NB4 (cell line): Measurements from ENCODE around the gene KAZALD1.

Experiments used
- DNase-seq: peaks from one replicate; pipeline ENCODE4 v3.0.0; 2010; ENCODE audit warnings: low read depth
- H3K4me3 ChIP-seq: one replicate; pipeline ENCODE4 v1.5.1; 2011; ENCODE audit warnings: mild to moderate bottlenecking, low read depth, low read length, moderate library complexity
- CTCF ChIP-seq: IDR thresholded peaks from one replicate; pipeline ENCODE4 v1.5.1; 2012; ENCODE audit warnings: low read depth, low read length
- MYC ChIP-seq: IDR thresholded peaks from 2 replicates; pipeline ENCODE4 v1.6.1; 2011; ENCODE audit warnings: low read depth, low read length
- POLR2A ChIP-seq: IDR thresholded peaks from 2 replicates; pipeline ENCODE4 v1.6.1; 2011; ENCODE audit warnings: mild to moderate bottlenecking; ENCODE audit not compliant: insufficient read length; ENCODE audit errors: extremely low read depth
- TF ChIP-seq, protein P1 (sequence below): IDR thresholded peaks from 2 replicates; pipeline ENCODE4 v1.6.1; 2011; ENCODE audit warnings: low read depth, low read length

Gene KAZALD1

DNA sequence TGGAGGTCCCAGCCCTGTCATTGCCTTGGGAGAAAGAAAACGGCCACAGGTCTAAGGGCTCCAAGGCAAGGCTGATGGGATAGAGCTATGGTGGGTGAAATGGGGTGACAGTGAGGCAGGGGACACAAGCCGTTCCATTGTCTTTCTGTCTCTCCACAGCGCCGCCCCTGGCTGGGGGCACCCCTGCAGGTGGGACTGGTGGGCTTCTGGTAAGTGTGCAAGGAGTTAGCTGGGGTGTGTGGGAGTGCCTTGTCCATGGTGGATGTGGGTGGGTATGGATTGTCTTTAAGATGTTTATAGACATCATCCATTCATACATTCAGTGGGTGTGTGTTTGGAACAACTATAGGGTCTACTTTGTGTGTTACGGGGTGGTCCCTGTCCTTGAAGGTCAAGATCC lies 23.3 kb upstream of the KAZALD1 start:
- no peak overlapping the region for H3K4me3 ChIP-seq
- no peak for DNase-seq
- no peak for TF ChIP-seq CTCF
- TF ChIP-seq, protein P1, sequence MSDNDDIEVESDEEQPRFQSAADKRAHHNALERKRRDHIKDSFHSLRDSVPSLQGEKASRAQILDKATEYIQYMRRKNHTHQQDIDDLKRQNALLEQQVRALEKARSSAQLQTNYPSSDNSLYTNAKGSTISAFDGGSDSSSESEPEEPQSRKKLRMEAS: no peak
- no peak for TF ChIP-seq POLR2A
- no peak for TF ChIP-seq MYC

DNA sequence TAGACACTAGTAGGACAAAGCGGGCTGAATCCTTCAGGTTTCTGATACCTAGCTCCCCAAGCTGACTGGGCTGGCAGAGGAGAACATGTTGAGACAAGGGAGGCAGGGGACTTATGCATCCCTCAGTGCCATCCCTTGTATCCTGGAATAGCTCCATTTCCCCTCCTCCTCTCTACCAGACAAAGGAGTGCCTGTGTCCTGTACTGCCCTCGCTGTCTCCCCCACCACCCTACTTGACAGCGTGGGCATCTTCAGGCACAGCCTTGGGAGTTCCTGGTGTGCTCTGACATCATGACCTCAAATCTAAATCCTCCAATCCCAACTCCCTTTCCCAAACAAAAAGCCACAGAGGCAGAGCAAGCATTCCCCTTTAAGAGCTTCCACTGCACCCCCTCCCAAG lies 21.7 kb upstream of the KAZALD1 start:
- TF ChIP-seq, protein P1: no peak
- no peak for TF ChIP-seq CTCF
- no peak for TF ChIP-seq MYC
- no peak for DNase-seq
- no peak overlapping the region for H3K4me3 ChIP-seq

DNA sequence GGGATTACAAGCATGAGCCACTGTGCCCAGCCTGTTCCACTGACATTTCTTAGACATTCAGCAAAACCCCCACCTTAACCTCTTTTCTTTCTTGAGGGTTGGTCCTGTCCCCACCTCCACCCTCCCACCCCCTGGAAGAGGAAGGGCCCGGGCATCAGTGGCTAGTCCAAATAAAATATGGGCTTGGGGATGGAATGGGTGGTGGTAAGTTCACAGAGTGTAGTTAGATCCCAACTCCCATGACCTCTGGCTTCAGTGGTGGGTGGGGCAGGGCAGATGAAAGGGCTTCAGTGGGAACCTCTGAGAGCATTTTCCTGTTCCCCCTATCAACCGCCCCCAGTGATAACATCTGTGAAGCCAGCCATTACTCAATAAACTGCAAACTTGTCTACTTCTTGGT lies 20.9 kb upstream of the KAZALD1 start:
- H3K4me3 ChIP-seq: no peak overlapping the region
- no peak for DNase-seq
- TF ChIP-seq CTCF (no peak), MYC (no peak), POLR2A (no peak)
- TF ChIP-seq, protein P1: no peak

- DNase-seq: peak; percentile 90
- TF ChIP-seq MYC (no peak), CTCF (peak; percentile 94)
- no peak overlapping the region for H3K4me3 ChIP-seq
These were observed 20.5 kb upstream of the KAZALD1 start for GRCh38 chr10:101041252-101041761.

GRCh38 chr10:101042118-101042517 lies 19.7 kb upstream of the KAZALD1 start:
- H3K4me3 ChIP-seq: peak overlapping the region; percentile 80
- TF ChIP-seq CTCF: no peak
- TF ChIP-seq POLR2A: no peak
- TF ChIP-seq, protein P1: no peak
- TF ChIP-seq MYC: no peak
- no peak for DNase-seq

DNA sequence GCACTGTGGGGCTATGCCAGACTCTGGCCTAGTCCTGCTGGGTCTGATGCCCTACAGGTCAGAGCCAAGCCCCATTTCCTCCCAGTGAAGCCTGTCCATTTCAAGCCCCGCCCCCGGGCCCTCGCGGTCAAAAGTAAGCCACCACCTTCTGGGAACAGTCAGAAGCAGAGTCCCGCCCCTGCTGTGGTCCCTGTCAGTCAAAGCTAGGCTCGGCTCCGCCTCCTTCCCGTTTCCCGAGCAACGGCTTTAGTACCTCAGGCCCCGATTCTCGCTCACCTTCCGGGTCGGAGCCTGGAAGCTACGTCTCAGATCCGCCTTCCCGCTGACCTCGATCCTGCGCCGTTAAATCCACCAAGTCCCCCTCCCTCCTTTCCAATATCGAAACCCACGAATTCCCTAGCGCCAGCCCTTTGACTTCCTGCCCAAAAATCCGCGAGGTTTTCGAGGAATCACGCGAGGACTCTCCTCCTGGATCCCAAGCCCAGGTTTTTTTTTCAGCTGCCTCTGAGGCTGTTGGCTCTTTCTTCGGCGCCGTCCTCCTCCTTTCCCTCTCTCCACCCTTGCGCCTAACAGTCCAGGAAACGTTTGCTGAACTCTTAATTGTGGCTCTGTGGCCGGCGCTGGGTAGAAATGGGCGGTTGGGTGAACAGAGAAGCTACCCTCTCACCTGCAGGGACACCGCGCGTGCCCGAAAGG lies 19.0 kb upstream of the KAZALD1 start:
- DNase-seq: peak; percentile 96
- TF ChIP-seq MYC (peak; percentile 62), POLR2A (peak; percentile 76), CTCF (no peak)
- TF ChIP-seq, protein P1: peak; percentile 62

More for the DNA sequence above, 19.0 kb upstream of the KAZALD1 start:
- H3K4me3 ChIP-seq: peak overlapping the region; percentile 80
